GM19099 (cell line): ENCODE results near the gene MYO18A.

Experiments
- POLR2A ChIP-seq: IDR thresholded peaks from 3 replicates; pipeline ENCODE4 v1.6.1; 2011; ENCODE audit warnings: low read depth; ENCODE audit not compliant: insufficient read length; ENCODE audit errors: extremely low read depth

MYO18A gene

DNA sequence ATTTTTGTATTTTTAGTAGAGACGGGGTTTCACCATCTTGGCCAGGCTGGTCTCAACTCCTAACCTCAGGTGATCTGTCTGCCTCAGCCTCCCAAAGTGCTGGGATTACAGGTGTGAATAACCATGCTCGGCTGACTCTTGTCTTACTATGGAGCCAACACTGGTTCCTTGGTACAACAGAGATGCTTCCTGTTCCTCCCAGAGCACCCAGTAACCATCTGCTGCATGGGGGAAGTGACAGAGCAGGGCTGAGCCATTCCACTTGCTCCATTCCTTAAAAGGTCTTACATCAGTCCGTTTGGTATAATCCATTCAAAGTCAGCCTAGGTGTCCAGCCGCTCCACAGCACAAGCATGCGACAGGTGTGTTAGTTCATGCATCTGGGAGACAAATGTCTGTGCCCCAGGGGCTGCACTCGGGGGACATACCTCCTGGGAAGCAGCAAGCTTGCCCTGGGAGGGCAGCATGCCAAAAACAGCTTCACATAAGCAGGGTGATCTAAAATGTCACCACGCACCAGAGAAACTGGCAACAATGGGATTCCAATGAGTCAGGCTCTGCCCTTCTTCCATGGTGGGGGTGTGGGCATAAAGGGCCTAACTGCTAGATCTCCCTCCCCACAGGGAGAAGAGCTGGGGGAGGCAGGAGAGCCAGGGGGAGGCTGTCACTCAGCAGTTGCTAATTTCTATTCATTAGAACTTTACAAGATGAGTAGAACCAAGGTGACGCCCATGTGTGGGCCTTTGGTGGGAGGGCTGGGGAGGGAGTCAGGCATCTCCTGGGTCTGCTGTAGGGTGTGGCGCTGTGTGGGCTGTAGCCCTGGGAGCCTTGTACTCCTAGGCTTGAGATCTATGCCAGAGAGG is 101.8 kb downstream of the MYO18A start:
- TF ChIP-seq POLR2A: no peak

DNA sequence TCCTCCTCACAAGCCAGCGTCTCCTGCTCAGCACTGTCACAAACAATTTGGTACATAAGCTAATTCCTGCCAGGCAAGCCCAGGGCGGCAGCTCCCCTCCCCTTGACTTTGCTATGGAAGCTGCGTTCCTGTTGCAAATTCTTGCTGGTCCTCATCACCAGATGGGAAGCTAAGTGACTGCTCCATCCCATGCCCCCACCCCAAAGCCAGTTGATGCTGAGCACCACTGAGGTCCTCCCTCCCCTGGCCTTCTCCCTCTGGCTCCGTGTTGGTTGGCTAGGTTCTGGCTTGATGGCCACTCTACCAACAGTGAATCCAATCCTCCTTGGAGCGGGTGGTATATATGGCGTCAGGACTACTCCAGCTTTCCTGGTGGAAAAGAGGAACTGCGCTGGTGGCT is 102.9 kb downstream of the MYO18A start:
- TF ChIP-seq POLR2A: no peak

DNA sequence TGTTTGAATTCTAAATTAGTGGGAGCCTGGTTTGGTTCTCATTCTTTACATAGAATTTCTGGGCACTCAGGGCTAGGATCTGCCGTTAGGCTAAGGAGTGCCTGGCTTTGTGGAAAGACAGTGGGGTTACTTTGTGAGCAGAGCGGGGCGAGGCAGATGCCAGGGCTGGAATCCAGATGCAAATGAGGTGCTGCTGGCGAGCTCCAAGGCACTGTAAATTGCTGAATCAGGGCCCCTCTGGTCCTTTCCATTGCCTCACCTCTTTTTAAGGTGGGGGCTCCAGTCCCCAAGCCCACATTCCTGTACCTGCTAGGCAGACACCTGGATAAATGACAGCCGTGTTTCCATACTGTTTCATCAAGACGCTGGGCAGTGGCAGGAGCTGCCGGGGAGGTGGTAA is 103.5 kb downstream of the MYO18A start:
- TF ChIP-seq POLR2A: no peak

DNA sequence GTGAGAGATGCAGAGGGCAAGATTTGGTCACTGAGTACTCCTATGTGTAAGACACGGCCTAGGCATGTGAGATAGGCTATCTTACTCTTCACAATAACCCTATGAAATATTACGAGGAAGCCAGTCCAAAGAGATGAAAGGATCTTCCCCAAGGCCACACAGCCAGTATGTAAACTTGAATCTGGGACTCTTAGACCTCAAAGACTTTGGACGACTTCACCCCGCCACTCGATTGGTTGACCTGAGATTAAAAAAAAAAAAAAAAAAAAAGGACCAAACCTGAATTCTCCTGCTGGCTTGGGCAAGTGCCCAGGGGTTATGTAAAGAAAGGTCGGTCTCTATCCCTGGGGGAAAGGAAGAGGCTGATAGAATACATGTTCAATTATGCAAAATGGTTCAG is 104.1 kb downstream of the MYO18A start:
- no peak for TF ChIP-seq POLR2A

DNA sequence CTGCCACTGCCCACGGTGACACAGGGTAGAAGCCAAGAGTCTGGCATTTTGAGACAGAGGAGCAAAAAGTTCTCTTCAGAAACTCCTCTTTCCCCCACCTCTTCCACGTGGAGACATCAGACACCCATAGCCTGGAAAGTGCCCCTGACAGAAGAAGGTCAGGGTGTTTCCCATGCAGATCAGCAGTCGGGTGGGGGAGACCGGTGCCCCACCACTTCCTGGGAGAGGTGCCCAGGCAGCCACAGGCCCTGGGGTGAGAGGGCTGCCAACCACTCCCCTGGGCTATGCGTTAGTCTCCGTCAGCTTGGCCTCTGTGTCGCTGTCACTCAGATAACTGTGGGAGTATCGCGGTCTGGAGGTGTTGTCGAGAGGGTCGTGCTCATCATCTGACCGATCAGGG is 105.7 kb downstream of the MYO18A start:
- TF ChIP-seq POLR2A: no peak

DNA sequence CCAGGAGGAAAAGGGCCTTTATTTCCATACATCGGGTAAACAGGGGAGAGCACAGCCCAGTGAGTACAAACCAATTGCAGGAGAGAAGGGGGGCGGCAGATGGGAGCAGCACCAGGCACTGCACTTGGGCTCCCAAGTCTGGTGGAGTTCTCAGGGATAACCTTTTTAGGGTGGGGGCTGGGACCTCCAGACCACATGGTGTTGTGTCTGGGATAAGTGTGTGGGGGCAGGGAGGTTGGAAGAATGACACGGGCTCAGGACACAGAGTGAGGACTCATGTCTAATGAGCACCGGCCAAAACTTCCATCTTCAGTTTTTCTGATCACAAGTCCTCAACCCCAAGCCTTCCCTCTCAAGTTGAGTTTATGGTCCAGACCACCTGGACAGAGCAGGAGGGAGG is 106.7 kb downstream of the MYO18A start:
- no peak for TF ChIP-seq POLR2A

DNA sequence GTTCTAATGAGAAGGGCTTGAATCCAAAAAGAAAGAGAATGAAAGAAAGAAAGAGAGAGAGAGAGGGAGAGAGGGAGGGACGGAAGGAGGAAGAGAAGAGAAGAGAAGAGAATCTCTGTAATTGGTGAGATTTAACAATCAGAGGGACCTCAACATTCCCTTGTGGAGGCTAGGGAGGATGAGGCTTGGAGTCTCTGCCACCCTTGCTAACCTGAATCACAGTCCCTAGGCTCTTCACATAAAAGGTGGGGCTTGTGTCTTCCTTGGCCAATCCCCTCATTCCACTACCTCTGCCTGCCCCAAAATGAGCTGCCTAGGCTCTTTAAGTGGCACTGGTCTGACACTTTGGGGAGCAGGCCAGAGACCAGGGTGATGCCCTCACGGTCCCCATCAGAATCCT is 107.2 kb downstream of the MYO18A start:
- TF ChIP-seq POLR2A: no peak

DNA sequence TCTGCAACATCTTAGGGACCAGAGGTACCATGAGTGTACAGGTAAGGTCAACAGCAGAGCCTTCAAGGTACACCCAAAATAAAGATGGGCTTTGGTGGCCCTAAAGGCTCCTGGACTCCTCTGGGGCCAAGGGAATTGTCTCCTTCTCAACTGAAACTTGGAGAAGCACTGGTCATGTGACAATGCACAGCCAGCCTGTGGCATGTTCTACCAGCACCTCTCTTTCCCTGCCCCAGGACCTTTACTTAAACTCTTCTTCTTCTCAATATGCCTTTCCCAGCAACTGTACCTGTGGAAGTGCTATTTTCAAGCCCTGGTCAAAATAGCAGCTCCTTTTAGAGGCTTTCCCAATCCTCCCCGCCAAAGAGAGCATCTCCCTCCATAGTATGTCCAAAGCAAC is 108.9 kb downstream of the MYO18A start:
- no peak for TF ChIP-seq POLR2A

DNA sequence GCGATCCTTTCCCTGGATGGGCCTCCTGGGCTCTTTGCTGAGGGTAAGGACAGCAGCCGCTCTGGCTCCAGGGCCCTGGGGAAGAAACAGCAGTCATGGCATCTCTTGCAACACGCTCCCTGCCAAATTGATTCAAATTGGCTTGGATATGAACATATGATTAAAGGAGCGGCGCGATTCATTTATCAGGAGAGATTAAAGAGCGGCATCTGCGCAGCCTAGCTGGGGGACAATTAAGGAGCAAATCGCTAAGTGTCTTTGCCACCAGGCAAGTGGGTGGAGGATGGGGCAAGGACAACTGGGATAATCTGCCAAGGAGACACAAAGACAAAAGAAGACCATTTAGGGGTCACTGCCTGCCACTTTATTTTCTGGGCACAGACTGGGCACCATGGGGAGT is 109.4 kb downstream of the MYO18A start:
- no peak for TF ChIP-seq POLR2A

DNA sequence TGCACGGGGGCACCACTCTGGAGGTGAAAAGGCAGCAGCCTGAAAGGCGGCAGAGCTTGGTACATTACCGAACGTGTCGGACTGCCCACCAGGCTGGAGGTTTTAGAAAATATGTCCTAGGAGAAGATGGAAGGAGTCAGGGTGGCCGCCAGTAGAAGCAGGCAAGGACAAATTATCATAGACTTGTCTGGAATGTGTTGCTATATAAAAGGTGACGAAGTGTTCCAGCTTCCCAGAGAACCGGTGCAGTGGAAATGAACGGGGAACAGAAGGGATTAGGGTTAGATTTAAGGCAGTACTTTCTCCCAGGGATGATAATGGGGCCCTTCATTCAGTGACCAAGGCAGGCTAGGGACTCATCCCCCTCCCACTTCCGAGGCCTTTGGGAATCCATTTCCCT is 109.9 kb downstream of the MYO18A start:
- no peak for TF ChIP-seq POLR2A

DNA sequence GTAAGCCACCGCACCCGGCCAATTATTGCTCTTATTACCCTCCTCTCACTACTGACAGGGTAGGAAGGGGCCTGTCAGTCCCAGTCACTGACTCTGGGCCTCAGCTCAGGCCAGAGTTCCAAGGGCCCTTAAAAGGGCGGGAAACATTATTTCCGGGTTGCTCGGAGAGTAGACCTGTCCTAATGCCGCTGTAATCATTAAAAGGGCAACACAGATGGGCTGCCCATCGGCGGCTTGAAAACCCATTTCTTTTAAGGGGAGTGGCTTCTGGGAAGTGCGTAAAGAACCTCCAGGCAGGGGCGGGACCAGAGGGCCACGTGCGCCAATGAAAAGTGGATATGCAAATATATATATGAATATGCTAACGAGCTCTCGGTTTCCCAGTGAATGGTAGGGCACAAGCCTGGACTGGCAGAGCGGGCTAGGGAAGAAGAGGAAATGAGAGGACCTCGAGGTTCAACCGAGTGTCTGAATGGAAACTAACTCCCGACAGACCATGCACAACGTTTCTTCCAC is 110.6 kb downstream of the MYO18A start:
- TF ChIP-seq POLR2A: no peak

DNA sequence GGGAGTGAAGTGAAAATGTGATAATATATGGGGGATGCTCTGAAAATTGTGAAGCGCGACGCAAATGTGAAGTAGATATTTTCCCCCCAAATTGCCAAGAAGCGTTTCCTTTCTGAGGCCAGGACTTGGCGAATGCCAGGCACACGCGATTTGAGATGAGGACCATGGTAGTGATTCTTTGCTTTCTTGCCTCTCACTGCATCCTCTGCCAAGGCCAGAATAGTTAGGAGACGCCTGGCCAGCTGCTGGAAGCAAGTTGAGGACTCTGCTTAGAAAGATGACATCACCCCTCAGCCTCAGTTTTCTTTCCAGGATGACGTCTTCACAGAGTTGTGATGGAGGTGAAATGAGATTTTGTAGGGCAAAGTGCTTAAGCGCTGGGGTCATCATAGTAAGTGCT is 111.4 kb downstream of the MYO18A start:
- TF ChIP-seq POLR2A: no peak

DNA sequence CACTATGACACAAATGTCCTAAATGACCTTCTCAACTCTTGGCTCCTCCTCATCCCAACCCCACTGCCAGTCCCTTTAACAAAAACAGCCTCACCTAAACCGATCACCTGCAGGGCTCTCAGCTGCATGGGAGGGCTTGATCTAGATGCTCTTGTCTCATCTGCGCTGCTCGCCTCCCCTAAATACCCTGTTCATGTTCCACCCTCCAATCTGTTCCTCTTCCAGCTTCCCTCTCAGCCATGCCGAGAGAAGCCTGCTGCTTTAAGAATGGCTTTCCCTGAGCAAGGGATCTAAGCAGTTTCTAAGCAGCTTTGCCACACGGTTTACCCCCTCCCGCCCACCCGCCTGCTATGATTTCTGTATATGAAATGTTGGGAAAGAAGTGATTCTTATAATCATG is 113.6 kb downstream of the MYO18A start:
- TF ChIP-seq POLR2A: no peak

DNA sequence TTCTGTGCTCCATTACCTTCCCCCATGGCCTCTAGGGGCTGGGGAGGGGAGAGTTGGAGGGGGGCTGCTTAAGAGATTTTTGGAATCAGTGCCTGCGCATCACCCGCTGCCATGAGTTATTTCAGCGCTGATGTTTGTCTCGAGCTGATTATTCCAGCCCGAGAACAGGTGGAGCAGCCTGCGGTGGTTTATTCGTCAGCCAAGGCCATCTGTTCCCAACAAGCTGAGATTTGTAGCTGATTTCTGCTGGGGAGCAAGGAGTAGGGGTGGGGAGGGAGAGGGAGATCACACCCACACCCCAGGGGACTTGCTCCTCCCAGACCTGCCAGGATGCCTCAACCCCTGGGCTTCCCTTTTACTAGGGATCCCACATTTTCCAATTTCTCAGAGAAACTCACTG is 114.2 kb downstream of the MYO18A start:
- TF ChIP-seq POLR2A: no peak

DNA sequence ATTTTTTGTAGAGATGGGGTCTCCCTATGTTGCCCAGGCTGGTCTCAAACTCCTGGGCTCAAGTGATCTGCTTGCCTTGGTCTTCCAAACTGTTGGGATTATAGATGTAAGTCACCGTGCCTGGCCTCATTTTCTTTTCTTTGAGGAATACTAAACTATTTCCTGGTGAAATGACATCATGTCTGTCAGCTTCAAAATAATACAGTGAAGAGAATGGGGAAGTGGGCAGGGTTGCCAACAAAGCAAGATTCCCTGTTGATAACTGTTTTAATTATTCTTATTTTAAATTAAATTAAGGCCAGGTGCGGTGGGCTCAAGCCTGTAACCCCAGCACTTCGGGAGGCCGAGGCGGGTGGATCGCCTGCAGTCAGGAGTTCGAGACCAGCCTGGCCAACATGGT is 116.2 kb downstream of the MYO18A start:
- TF ChIP-seq POLR2A: no peak

DNA sequence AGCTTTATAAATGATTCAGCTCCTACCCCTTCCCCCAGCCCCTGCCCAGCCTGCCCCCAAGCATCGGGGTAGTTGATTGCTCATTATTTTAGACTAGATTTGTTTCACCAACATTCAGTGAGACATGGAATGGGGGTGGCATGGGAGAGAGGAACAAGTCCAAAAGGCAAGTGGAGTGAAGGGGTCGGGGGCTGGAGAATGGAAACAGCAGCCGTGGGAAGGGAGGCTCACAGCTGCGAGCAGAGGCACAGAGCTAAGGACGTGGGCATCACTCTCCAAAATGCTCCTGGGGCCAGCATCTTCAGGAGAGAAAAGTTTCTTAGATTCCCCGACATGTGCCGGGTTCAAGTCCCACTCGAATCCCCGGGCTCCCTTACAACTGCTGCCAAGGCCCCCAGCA is 118.0 kb downstream of the MYO18A start:
- TF ChIP-seq POLR2A: no peak

DNA sequence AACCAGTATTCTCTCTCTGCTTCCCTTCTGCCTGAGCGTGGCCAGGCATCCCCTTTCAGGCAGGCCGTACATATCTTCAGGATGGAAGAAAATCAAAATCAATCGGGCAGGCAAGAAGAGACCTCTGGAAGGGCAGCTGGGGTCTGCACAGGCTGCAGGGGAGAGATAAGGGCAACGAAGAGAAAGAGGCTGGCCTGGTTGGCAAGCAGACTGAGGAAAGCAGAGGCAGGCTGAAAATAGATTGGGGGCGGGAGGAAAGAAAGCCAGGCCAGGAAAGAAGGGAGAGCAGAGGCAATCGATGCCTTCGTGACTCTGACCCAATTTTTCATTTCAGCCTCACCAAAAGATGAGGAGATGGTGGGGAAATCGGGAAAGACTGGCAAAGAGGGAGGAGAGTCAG is 119.2 kb downstream of the MYO18A start:
- TF ChIP-seq POLR2A: no peak

DNA sequence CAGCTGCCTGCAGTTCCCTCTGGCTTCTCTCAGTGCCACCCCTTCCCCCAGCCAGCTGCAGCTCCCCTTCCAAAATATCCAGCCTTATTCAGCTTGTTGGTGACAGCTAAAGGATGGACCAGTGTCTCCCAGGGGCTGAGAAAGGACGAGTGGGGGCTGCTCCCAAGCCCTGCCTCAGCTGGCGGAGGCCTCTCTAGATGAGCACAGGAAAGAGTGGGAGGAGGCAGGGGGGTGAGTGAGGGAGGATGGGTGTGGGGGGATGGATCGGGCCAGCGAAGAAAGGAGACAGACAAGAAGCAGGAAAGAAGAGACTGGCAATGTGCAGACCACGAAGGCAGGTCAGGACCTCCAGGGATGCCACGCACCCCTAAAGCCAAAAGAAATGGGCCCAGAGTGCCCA is 119.7 kb downstream of the MYO18A start:
- TF ChIP-seq POLR2A: no peak

DNA sequence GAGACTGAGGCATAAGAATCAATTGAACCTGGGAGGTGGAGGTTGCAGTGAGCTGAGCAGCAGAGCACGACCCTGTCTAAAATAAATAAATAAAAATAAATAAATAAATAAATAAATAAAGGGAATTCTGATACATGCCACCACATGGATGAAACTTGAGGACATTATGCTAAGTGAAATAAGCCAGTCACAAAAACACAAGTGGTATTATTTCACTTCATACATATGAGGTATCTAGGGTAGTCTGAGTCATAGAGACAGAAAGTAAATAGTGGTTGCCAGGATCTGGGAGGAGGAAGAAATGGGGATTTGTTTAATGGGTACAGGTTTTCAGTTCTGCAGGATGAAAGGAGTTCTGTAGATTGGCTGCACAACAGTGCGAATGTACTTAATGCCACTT is 120.9 kb downstream of the MYO18A start:
- no peak for TF ChIP-seq POLR2A
